GM19397 (cell line): ENCODE results near the gene FAM216B.

Experiments used
- ATAC-seq: cut with Tn5 transposase; IDR thresholded peaks from one replicate; pipeline ENCODE4 v1.9.1; 2021; ENCODE audit warnings: mild to moderate bottlenecking, moderate library complexity; ENCODE audit not compliant: unreplicated experiment

The FAM216B gene

DNA sequence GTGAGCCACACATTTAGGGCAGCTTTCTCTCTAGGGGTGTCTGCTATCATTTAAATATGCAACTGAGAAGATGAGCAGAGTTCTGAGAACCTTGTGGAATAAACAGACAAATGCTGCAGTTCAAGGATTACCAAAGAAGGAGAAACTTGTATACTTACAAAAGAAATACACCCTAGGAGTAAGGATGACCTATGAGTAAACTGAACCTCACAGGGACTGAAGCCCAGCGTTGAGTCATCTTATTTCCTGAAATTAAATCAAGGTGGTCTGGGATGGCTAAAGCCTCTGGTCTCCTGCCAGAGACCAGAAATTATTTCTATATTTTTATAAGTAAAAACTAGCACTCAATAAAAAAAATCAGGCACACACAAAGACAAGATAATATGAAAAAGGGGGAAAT is 40.1 kb downstream of the FAM216B start:
- ATAC-seq: no peak

DNA sequence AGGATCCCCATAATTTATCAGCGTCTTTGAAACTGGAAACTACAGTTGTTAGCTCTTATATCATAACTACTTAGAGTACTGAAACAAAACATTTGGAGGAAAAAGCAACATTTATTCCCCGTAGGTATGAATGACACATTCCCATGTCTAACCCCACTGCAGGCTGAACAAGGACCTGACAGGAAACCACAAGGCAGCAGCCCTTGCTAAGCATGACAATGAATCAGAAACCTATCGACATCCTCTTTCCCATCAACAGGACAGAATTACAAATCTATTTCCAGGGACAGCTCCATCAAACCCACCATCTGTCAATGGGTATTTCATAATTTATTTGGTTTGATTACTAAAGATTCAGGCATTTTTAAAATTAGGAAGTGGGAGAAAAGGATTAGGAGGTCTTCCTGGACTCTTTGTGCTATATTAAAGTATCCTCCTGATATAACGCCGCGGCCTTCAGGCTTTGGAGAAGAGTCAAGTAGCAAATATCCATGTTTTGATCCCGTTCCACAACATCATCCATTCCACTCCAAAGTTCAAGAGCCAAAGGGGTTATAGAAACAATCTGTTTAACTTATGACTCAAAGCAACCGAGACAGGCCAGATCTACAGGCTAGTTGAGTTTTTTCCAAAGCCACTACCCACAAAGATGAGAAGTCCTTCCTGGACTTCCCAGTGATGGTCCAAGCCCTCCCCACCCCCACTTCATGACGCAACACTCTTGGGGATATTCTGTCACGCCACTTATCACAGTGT is 51.1 kb downstream of the FAM216B start:
- no peak for ATAC-seq

DNA sequence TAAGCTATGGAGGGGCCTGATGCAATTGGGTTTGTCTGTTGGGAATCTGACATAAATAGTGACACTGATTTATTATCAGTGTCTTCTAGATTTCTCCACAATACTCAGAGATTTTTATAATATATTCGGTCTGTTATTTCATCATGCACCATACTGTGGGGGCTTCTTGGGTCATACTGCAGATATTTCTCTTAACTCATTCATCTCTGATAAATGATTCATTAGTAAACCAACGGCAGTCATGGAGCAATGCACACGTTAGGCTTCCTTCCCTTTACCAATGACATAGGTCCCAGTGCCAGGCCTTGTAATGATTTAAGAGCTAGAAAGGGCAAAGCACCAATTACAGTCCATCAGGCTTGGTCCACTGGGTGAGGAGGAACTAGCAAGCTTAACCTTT is 53.6 kb downstream of the FAM216B start:
- no peak for ATAC-seq

DNA sequence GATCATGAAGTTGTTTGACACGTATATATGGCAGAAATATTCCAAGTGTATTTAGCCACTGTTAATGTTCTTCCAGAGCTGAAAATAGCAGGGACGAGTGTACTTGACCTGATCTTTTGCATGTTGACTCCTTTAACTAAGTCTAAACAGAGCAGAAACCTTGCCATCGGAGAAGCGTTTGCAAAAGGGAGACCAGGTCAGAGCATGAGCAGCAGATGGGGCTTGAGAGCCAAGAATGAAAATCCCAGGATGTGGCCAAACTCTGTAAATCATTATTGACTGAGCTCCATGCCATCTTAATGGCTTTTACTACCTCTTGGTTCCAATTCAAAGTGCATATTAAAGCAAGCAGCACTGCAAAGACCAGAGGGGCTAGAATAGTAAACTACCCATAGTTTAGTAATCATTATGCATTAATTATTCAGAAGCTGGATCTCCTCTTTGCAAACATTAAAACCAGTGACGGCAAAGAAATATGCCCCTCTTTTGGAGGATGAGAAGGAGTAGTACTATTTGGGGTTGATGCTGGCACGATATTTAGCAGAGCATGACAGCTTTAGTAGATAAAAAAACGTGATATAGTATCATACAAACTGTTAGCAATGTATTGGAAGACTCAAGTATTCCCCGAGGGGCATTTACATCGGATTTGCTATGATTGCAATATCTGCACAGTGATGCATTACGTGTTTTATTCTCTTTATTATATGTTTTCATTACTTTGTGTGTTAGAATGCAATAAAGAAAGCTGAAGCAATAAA is 55.7 kb downstream of the FAM216B start:
- ATAC-seq: no peak
